ENCODE measurements around the gene ACBD4. TPM values are rescaled to one million over a fixed set of nuclear protein-coding genes. Genes with fewer than 3 reads are reported as not detected.
A peak's percentile ranks its signal among the peaks of the same experiment; 100 is the strongest.

The ACBD4 gene
- total and polyA plus RNA-seq, 2 of the 4 experiments (the other 2 are of a cell fraction) = 2.3 to 5.7 TPM

- Histone ChIP-seq H3K4ac (ENCODE audit: low read depth, low read length) (no peak overlapping the region; the same call in 1 of the 2 replicates), H2AFZ (replicated peaks; ENCODE audit: low read length, poor library complexity) (no peak overlapping the region), H4K5ac (ENCODE audit: low read depth, low read length) (no peak overlapping the region), H3K4me3 (ENCODE audit: insufficient read depth, low read depth, low read length) (peak overlapping the region; percentile 56), H2BK120ac (ENCODE audit: low read depth, low read length) (no peak overlapping the region), H2AK9ac (replicated peaks; ENCODE audit: low read depth, low read length, poor library complexity) (no peak overlapping the region), H3K18ac (ENCODE audit: low read depth, low read length) (no peak overlapping the region), H3K9me3 (ENCODE audit: control insufficient read depth, insufficient read depth, low read length) (no peaks in the 10 kb centered on the region), H3K27me3 (ENCODE audit: control insufficient read depth, insufficient read depth, low read length) (no peaks in the 10 kb centered on the region), H3K56ac (ENCODE audit: extremely low read depth, insufficient read depth, low read length) (no peak overlapping the region), H3K4me2 (ENCODE audit: low read depth, low read length) (peak overlapping the region; percentile 78), H4K8ac (ENCODE audit: low read depth in 2 of 2, low read length in 2 of 2) (no peak overlapping the region), H4K91ac (ENCODE audit: insufficient read depth, low read depth, low read length) (no peak overlapping the region), H3K27ac (ENCODE audit: insufficient read depth, low read length) (no peak overlapping the region; the same call in 1 of the 2 replicates), H2BK20ac (ENCODE audit: low read depth, low read length) (no peak overlapping the region), H3K4me1 (ENCODE audit: control insufficient read depth, insufficient read depth, low read length) (peaks cover 9% of the 10 kb centered on the region; the same call in 1 of the 2 replicates), H3K36me3 (ENCODE audit: control insufficient read depth, insufficient read depth, low read length) (0 out of 2 replicates have a peak, but pooled peaks cover 2% of the 10 kb centered on the region), H3K79me1 (ENCODE audit: low read depth in 1 of 2, low read length in 2 of 2) (peaks cover 12 to 47% of the 10 kb centered on the region in 2 experiments; a peak in 3 of 4 replicates), H3K9me1 (ENCODE audit: insufficient read depth, low read length) (peaks cover 10% of the 10 kb centered on the region), H2BK15ac (ENCODE audit: low read depth, low read length) (no peak overlapping the region), H3K14ac (replicated peaks; ENCODE audit: low read depth, low read length) (no peak overlapping the region), H2AK5ac (ENCODE audit: low read depth, low read length) (no peak overlapping the region), H3K9ac (ENCODE audit: low read depth, low read length) (peak overlapping the region; percentile 32; the same call in 1 of the 2 replicates), H4K20me1 (ENCODE audit: insufficient read depth, low read length) (peaks cover 44% of the 10 kb centered on the region), H2BK5ac (ENCODE audit: low read depth, low read length, poor library complexity, severe bottlenecking) (peak overlapping the region; percentile 88), H3K23ac (ENCODE audit: low read depth, low read length) (peak overlapping the region; percentile 48; the same call in 1 of the 2 replicates)
- ChIA-PET CTCF (interaction anchor here (0.6 to 4.7 kb wide), 9 partner anchors 9 to 1729 kb away, joined by 3 to 60 read pairs (median 5); partner anchors contain the start of genes ACBD4 and PLCD3), POLR2A (ENCODE audit: unreplicated experiment) (interaction anchor here (0.6 to 4.9 kb wide), 7 partner anchors 10 to 194 kb away, joined by 3 to 53 read pairs (median 10); partner anchors contain the start of genes ACBD4 and HEXIM2)
- no CpG with 5 or more reads among the region's 8 CpGs for WGBS, 2 experiments (ENCODE audit: extremely low coverage in 2 of 2, insufficient read length in 1 of 2)
- TF ChIP-seq MAZ (IDR thresholded peaks at IDR 0.05; ENCODE audit: borderline replicate concordance, low read depth, low read length) (no peak), CHD1 (IDR thresholded peaks at IDR 0.05; ENCODE audit: low read depth, low read length) (no peak), MXI1 (IDR thresholded peaks at IDR 0.05; ENCODE audit: borderline replicate concordance, low read depth, low read length) (no peak), MAFK (IDR thresholded peaks at IDR 0.05; ENCODE audit: low read depth, low read length) (no peak), ELK1 (IDR thresholded peaks at IDR 0.05; ENCODE audit: borderline replicate concordance, low read depth, low read length) (no peak), POLR2A (IDR thresholded peaks at IDR 0.05; ENCODE audit: low read depth, low read length) (no peak), RAD21 (IDR thresholded peaks at IDR 0.05; ENCODE audit: low read length) (no peak), CTCF (conservative IDR thresholded peaks at IDR 0.05; ENCODE audit: low read depth, low read length) (no peak), CEBPB (IDR thresholded peaks at IDR 0.05; ENCODE audit: low read depth, low read length) (no peak), BHLHE40 (IDR thresholded peaks at IDR 0.05; ENCODE audit: low read depth, low read length) (no peak), RCOR1 (IDR thresholded peaks at IDR 0.05; ENCODE audit: insufficient replicate concordance, low read length) (no peak), USF2 (IDR thresholded peaks at IDR 0.05; ENCODE audit: low read depth, low read length) (no peak)
- in situ Hi-C loops (cut with MboI; ENCODE audit: low sequenced_read_pairs) = no loop called here
- dilution Hi-C loops (cut with HindIII; ENCODE audit: low sequenced_read_pairs, unreplicated experiment) = no loop called here
- ATAC-seq (ENCODE audit: low read depth) (no peak), DNase-seq (no peak)
- intact Hi-C loops (cut with micrococcal nuclease) = no loop called here
- BruUV-seq (replicated peaks) = no TSS peak
Observed at GRCh38 chr17:45150911-45151809, 15.7 kb downstream of the ACBD4 start.

All from IMR-90 (cell line).